WTC11 (cell line): Measurements from ENCODE around the gene COL3A1. TPM values are rescaled to one million over a fixed set of nuclear protein-coding genes. Genes with fewer than 3 reads are reported as not detected.

ENCODE experiments used
- ATAC-seq: fragments of 200-7000 bp; cut with Tn5 transposase; 2 replicates; pipeline ENCODE4 v1.10.0; 2021; ENCODE audit warnings: mild to moderate bottlenecking, moderate library complexity
- CTCF ChIA-PET: fragments of 300-600 bp; sonication (Branson Sonifier 250); formaldehyde crosslinking; loops from one replicate; lab custom pipeline; 2021; ENCODE audit warnings: antibody characterized with exemption; lab: Charles Lee
- POLR2A ChIA-PET: fragments of 350-600 bp; sonication (Branson Sonifier 250); formaldehyde crosslinking; loops from one replicate; lab custom pipeline; 2021; ENCODE audit warnings: antibody characterized with exemption; lab: Charles Lee
- DNase-seq: peaks from one replicate; pipeline ENCODE4 v3.0.0; 2021; ENCODE audit warnings: low spot score
- H3K27ac Mint-ChIP-seq: 2 replicates; pipeline ENCODE4 v1.8.0; 2021; ENCODE audit warnings: mixed read lengths
- H3K27me3 Mint-ChIP-seq: 2 replicates; pipeline ENCODE4 v1.8.0; 2021; ENCODE audit warnings: low read depth, mild to moderate bottlenecking, moderate library complexity, mixed read lengths
- H3K36me3 Mint-ChIP-seq: 2 replicates; pipeline ENCODE4 v1.8.0; 2021; ENCODE audit warnings: mixed read lengths
- H3K4me1 Mint-ChIP-seq: 2 replicates; pipeline ENCODE4 v1.8.0; 2022; ENCODE audit warnings: mixed read lengths
- H3K4me3 Mint-ChIP-seq: 2 replicates; pipeline ENCODE4 v1.8.0; 2021; ENCODE audit warnings: mild to moderate bottlenecking, moderate library complexity, mixed read lengths
- H3K9me3 Mint-ChIP-seq: 2 replicates; pipeline ENCODE4 v1.8.0; 2021; ENCODE audit warnings: mixed read lengths
- ATF1 ChIP-seq: sonication (generic); formaldehyde crosslinking; IDR thresholded peaks from 2 replicates; pipeline ENCODE4 v1.8.1; 2023; ENCODE audit warnings: mild to moderate bottlenecking, moderate library complexity, missing genetic modification reagents
- CREB1 ChIP-seq: sonication (generic); formaldehyde crosslinking; IDR thresholded peaks from 2 replicates; pipeline ENCODE4 v1.8.0; 2023; ENCODE audit warnings: mild to moderate bottlenecking, missing genetic modification reagents
- CREM ChIP-seq: sonication (generic); formaldehyde crosslinking; IDR thresholded peaks from 2 replicates; pipeline ENCODE4 v1.8.1; 2022; ENCODE audit warnings: mild to moderate bottlenecking, missing genetic modification reagents, moderate library complexity
- ERG ChIP-seq: fragments of 250-450 bp; sonication (Bioruptor Pico); IDR thresholded peaks from 2 replicates; pipeline ENCODE4 v1.8.0; 2021; ENCODE audit warnings: mild to moderate bottlenecking
- ESRRA ChIP-seq: sonication (generic); formaldehyde crosslinking; IDR thresholded peaks from 2 replicates; pipeline ENCODE4 v1.8.1; 2022; ENCODE audit warnings: mild to moderate bottlenecking, missing genetic modification reagents, borderline replicate concordance
- FOXJ3 ChIP-seq: sonication (generic); formaldehyde crosslinking; IDR thresholded peaks from 2 replicates; pipeline ENCODE4 v1.9.0; 2021; ENCODE audit warnings: missing genetic modification reagents, mild to moderate bottlenecking, borderline replicate concordance
- FOXK1 ChIP-seq: sonication (generic); formaldehyde crosslinking; IDR thresholded peaks from 2 replicates; pipeline ENCODE4 v1.8.0; 2022; ENCODE audit warnings: mild to moderate bottlenecking, moderate library complexity, missing genetic modification reagents
- FOXP1 ChIP-seq: sonication (generic); formaldehyde crosslinking; IDR thresholded peaks from 2 replicates; pipeline ENCODE4 v1.8.0; 2022; ENCODE audit warnings: missing genetic modification reagents, mild to moderate bottlenecking, moderate library complexity, borderline replicate concordance
- GTF2I ChIP-seq: fragments of 250-450 bp; sonication (Bioruptor Pico); conservative IDR thresholded peaks from 2 replicates; pipeline ENCODE4 v1.4.0; 2021; ENCODE audit warnings: mild to moderate bottlenecking
- HMGA2 ChIP-seq: fragments of 250-450 bp; sonication (Bioruptor Pico); IDR thresholded peaks from 2 replicates; pipeline ENCODE4 v1.4.0; 2021; ENCODE audit warnings: mild to moderate bottlenecking, moderate library complexity
- JUN ChIP-seq: sonication (generic); formaldehyde crosslinking; IDR thresholded peaks from 2 replicates; pipeline ENCODE4 v1.8.0; 2023; ENCODE audit warnings: mild to moderate bottlenecking, missing genetic modification reagents
- MLX ChIP-seq: sonication (generic); formaldehyde crosslinking; IDR thresholded peaks from 2 replicates; pipeline ENCODE4 v1.8.1; 2023; ENCODE audit warnings: mild to moderate bottlenecking, missing genetic modification reagents, moderate library complexity
- MXD4 ChIP-seq: fragments of 250-450 bp; sonication (Bioruptor Pico); IDR thresholded peaks from 2 replicates; pipeline ENCODE4 v1.8.0; 2021; ENCODE audit warnings: mild to moderate bottlenecking, moderate library complexity, borderline replicate concordance
- NFATC4 ChIP-seq: fragments of 250-450 bp; sonication (Bioruptor Pico); IDR thresholded peaks from 2 replicates; pipeline ENCODE4 v1.9.0; 2021; ENCODE audit warnings: mild to moderate bottlenecking
- OVOL2 ChIP-seq: fragments of 250-450 bp; sonication (Bioruptor Pico); IDR thresholded peaks from 2 replicates; pipeline ENCODE4 v1.9.0; 2021; ENCODE audit warnings: mild to moderate bottlenecking, borderline replicate concordance
- PRDM15 ChIP-seq: sonication (generic); formaldehyde crosslinking; IDR thresholded peaks from 2 replicates; pipeline ENCODE4 v1.8.0; 2022; ENCODE audit warnings: missing genetic modification reagents
- PRRX2 ChIP-seq: fragments of 250-450 bp; sonication (Bioruptor Pico); IDR thresholded peaks from 2 replicates; pipeline ENCODE4 v1.8.0; 2021; ENCODE audit warnings: mild to moderate bottlenecking
- RORB ChIP-seq: fragments of 250-450 bp; sonication (Bioruptor Pico); IDR thresholded peaks from 2 replicates; pipeline ENCODE4 v1.9.0; 2021; ENCODE audit warnings: mild to moderate bottlenecking
- SOX15 ChIP-seq: fragments of 250-450 bp; sonication (Bioruptor Pico); IDR thresholded peaks from 2 replicates; pipeline ENCODE4 v1.9.0; 2021; ENCODE audit warnings: mild to moderate bottlenecking
- TCF7 ChIP-seq: sonication (generic); formaldehyde crosslinking; IDR thresholded peaks from 2 replicates; pipeline ENCODE4 v1.8.0; 2022; ENCODE audit warnings: mild to moderate bottlenecking, low read depth, missing genetic modification reagents, moderate library complexity
- ZBTB21 ChIP-seq: sonication (generic); formaldehyde crosslinking; IDR thresholded peaks from 2 replicates; pipeline ENCODE4 v1.8.1; 2023; ENCODE audit warnings: mild to moderate bottlenecking, missing genetic modification reagents, borderline replicate concordance
- ZNF425 ChIP-seq: fragments of 250-450 bp; sonication (Bioruptor Pico); conservative IDR thresholded peaks from 2 replicates; pipeline ENCODE4 v1.9.0; 2021; ENCODE audit warnings: mild to moderate bottlenecking
- total RNA-seq: library from RNA; stranded (reverse); gene quantifications from 3 replicates; pipeline ENCODE4 v1.2.3, GENCODE V29; 2021
- TF ChIP-seq, protein P1 (sequence below): sonication (generic); formaldehyde crosslinking; IDR thresholded peaks from 2 replicates; pipeline ENCODE4 v1.8.1; 2022; ENCODE audit warnings: low read depth, missing genetic modification reagents, borderline replicate concordance
- TF ChIP-seq, protein P2 (sequence below): sonication (generic); formaldehyde crosslinking; IDR thresholded peaks from 2 replicates; pipeline ENCODE4 v1.8.0; 2022; ENCODE audit warnings: mild to moderate bottlenecking, missing genetic modification reagents
- TF ChIP-seq, protein P3 (sequence below): sonication (generic); formaldehyde crosslinking; IDR thresholded peaks from 2 replicates; pipeline ENCODE4 v1.8.1; 2022; ENCODE audit warnings: mild to moderate bottlenecking, moderate library complexity, missing genetic modification reagents
- TF ChIP-seq, protein P4 (sequence below): sonication (generic); formaldehyde crosslinking; IDR thresholded peaks from 2 replicates; pipeline ENCODE4 v1.8.0; 2022; ENCODE audit warnings: mild to moderate bottlenecking, missing genetic modification reagents

COL3A1 gene
- total RNA-seq, 1 experiment from 2014 or later = 0.61 TPM

DNA sequence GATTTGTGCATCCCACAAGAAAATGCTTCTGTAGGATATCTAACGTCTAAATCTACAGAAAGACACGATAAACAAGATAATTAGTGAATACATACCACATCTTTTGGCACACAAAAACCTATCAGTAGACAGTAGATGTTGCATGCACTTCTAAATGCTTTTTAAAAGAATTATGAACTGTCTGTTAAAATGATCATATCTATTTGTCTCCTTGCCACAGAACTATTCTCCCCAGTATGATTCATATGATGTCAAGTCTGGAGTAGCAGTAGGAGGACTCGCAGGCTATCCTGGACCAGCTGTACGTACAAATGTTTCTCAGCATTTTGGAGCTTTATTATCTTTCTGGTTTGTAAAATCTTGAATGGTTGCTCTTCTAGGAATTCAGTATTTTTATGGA lies 12.7 kb downstream of the COL3A1 start:
- no peak for DNase-seq
- no peaks in the 10 kb centered on the region for H3K4me1 Mint-ChIP-seq
- no peak for ATAC-seq
- ChIA-PET POLR2A (no interaction called here), CTCF (no interaction called here)
- H3K27me3 Mint-ChIP-seq = no peaks in the 10 kb centered on the region
- H3K9me3 Mint-ChIP-seq = no peaks in the 10 kb centered on the region
- no peaks in the 10 kb centered on the region for H3K36me3 Mint-ChIP-seq
- H3K27ac Mint-ChIP-seq = no peak overlapping the region
- no peak for TF ChIP-seq CREM (CRISPR knock-in tag)
- no peak for TF ChIP-seq OVOL2
- no peak for TF ChIP-seq MXD4 (CRISPR knock-in tag)
- TF ChIP-seq HMGA2 (CRISPR knock-in tag) = no peak
- TF ChIP-seq, protein P1, sequence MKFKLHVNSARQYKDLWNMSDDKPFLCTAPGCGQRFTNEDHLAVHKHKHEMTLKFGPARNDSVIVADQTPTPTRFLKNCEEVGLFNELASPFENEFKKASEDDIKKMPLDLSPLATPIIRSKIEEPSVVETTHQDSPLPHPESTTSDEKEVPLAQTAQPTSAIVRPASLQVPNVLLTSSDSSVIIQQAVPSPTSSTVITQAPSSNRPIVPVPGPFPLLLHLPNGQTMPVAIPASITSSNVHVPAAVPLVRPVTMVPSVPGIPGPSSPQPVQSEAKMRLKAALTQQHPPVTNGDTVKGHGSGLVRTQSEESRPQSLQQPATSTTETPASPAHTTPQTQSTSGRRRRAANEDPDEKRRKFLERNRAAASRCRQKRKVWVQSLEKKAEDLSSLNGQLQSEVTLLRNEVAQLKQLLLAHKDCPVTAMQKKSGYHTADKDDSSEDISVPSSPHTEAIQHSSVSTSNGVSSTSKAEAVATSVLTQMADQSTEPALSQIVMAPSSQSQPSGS (CRISPR knock-in tag) = no peak
- TF ChIP-seq ERG = no peak
- TF ChIP-seq SOX15 = no peak
- no peak for TF ChIP-seq FOXJ3 (CRISPR knock-in tag)
- TF ChIP-seq, protein P2, sequence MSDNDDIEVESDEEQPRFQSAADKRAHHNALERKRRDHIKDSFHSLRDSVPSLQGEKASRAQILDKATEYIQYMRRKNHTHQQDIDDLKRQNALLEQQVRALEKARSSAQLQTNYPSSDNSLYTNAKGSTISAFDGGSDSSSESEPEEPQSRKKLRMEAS (CRISPR knock-in tag) = no peak
- TF ChIP-seq TCF7 (CRISPR knock-in tag) = no peak
- no peak for TF ChIP-seq ZBTB21 (CRISPR knock-in tag)
- no peak for TF ChIP-seq ATF1
- TF ChIP-seq ZNF425 = no peak
- TF ChIP-seq GTF2I (CRISPR knock-in tag) = no peak
- no peak for TF ChIP-seq MLX (CRISPR knock-in tag)
- no peak overlapping the region for H3K4me3 Mint-ChIP-seq

GRCh38 chr2:188993247-188993646 lies 19.1 kb downstream of the COL3A1 start:
- peaks cover 3% of the 10 kb centered on the region; the same call in 1 of the 2 replicates for H3K9me3 Mint-ChIP-seq
- H3K27me3 Mint-ChIP-seq = no peaks in the 10 kb centered on the region
- CTCF ChIA-PET = no interaction called here
- no peak for DNase-seq
- H3K36me3 Mint-ChIP-seq = no peaks in the 10 kb centered on the region
- H3K27ac Mint-ChIP-seq = no peak overlapping the region
- POLR2A ChIA-PET = no interaction called here
- no peak for ATAC-seq
- no peaks in the 10 kb centered on the region for H3K4me1 Mint-ChIP-seq
- H3K4me3 Mint-ChIP-seq = no peak overlapping the region
- TF ChIP-seq PRDM15 (CRISPR knock-in tag) (no peak), PRRX2 (CRISPR knock-in tag) (no peak), NFATC4 (CRISPR knock-in tag) (no peak), CREM (CRISPR knock-in tag) (no peak), JUN (CRISPR knock-in tag) (no peak), FOXP1 (CRISPR knock-in tag) (no peak), ESRRA (CRISPR knock-in tag) (no peak), OVOL2 (no peak), FOXK1 (no peak), RORB (CRISPR knock-in tag) (no peak), CREB1 (CRISPR knock-in tag) (no peak)
- TF ChIP-seq, protein P3, sequence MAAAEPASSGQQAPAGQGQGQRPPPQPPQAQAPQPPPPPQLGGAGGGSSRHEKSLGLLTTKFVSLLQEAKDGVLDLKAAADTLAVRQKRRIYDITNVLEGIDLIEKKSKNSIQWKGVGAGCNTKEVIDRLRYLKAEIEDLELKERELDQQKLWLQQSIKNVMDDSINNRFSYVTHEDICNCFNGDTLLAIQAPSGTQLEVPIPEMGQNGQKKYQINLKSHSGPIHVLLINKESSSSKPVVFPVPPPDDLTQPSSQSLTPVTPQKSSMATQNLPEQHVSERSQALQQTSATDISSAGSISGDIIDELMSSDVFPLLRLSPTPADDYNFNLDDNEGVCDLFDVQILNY (CRISPR knock-in tag) = no peak
- TF ChIP-seq, protein P4, sequence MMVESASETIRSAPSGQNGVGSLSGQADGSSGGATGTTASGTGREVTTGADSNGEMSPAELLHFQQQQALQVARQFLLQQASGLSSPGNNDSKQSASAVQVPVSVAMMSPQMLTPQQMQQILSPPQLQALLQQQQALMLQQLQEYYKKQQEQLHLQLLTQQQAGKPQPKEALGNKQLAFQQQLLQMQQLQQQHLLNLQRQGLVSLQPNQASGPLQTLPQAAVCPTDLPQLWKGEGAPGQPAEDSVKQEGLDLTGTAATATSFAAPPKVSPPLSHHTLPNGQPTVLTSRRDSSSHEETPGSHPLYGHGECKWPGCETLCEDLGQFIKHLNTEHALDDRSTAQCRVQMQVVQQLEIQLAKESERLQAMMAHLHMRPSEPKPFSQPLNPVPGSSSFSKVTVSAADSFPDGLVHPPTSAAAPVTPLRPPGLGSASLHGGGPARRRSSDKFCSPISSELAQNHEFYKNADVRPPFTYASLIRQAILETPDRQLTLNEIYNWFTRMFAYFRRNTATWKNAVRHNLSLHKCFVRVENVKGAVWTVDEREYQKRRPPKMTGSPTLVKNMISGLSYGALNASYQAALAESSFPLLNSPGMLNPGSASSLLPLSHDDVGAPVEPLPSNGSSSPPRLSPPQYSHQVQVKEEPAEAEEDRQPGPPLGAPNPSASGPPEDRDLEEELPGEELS (CRISPR knock-in tag) = no peak
